Liver (tissue), 9 donors: ENCODE measurements around the gene ABHD5. TPM values are rescaled to one million over a fixed set of nuclear protein-coding genes. Genes with fewer than 3 reads are reported as not detected.

Experiments
- DNase-seq: peaks from one replicate; pipeline ENCODE4 v3.0.0-alpha.2; 2017; ENCODE audit warnings: low spot score
- H3K27ac ChIP-seq, 2 donors: one replicate each; pipeline ENCODE4 v1.7.0; 2013; ENCODE audit warnings: inconsistent platforms in 2 of 2, low read length in 2 of 2, control low read depth in 1 of 2, low read depth in 1 of 2, mild to moderate bottlenecking in 1 of 2
- H3K27me3 ChIP-seq, 4 donors: one replicate each; pipeline versions ENCODE4 v1.6.1 to v1.7.0; 2013; ENCODE audit warnings: low read length in 3 of 4, inconsistent platforms in 1 of 4, mild to moderate bottlenecking in 1 of 4, moderate library complexity in 1 of 4; ENCODE audit not compliant: control insufficient read depth in 4 of 4, insufficient read depth in 4 of 4
- H3K36me3 ChIP-seq, 4 donors: one replicate each; pipeline versions ENCODE4 v1.6.1 to v1.7.0; 2013; ENCODE audit warnings: low read length in 3 of 4, mild to moderate bottlenecking in 3 of 4, low read depth in 1 of 4, moderate library complexity in 1 of 4; ENCODE audit not compliant: control insufficient read depth in 4 of 4, insufficient read depth in 3 of 4
- H3K4me1 ChIP-seq, 4 donors: one replicate each; pipeline versions ENCODE4 v1.6.1 to v1.7.0; 2013; ENCODE audit warnings: low read length in 3 of 4, mild to moderate bottlenecking in 3 of 4, moderate library complexity in 1 of 4; ENCODE audit not compliant: control insufficient read depth in 4 of 4, insufficient read depth in 4 of 4
- H3K4me3 ChIP-seq, 3 donors: one replicate each; pipeline versions ENCODE4 v1.6.1 to v1.7.0; 2013; ENCODE audit warnings: low read length in 3 of 3, control low read depth in 1 of 3, low read depth in 1 of 3, mild to moderate bottlenecking in 1 of 3
- H3K9ac ChIP-seq, 2 donors: one replicate each; pipeline ENCODE4 v1.7.0; 2013; ENCODE audit warnings: low read length in 2 of 2, mild to moderate bottlenecking in 2 of 2, moderate library complexity in 2 of 2, control low read depth in 1 of 2, low read depth in 1 of 2
- H3K9me3 ChIP-seq, 4 donors: one replicate each; pipeline versions ENCODE4 v1.6.1 to v1.7.0; 2013; ENCODE audit warnings: low read length in 3 of 4; ENCODE audit not compliant: control insufficient read depth in 4 of 4
- EGR1 ChIP-seq, 2 donors: IDR thresholded peaks; 2 replicates each; pipeline ENCODE4 v1.6.1; 2016 to 2018; ENCODE audit warnings: antibody characterized with exemption in 2 of 2, low read depth in 2 of 2
- FOXA2 ChIP-seq: IDR thresholded peaks from 2 replicates; pipeline ENCODE4 v1.6.1; 2016; ENCODE audit warnings: antibody characterized with exemption
- GABPA ChIP-seq, 2 donors: IDR thresholded peaks in 1 of 2; conservative IDR thresholded peaks in 1 of 2; 2 replicates each; pipeline ENCODE4 v1.6.1; 2016; ENCODE audit warnings: antibody characterized with exemption in 2 of 2, mild to moderate bottlenecking in 1 of 2, moderate library complexity in 1 of 2
- HNF4A ChIP-seq, 2 donors: conservative IDR thresholded peaks; 2 replicates each; pipeline ENCODE4 v1.6.1; 2016; ENCODE audit warnings: antibody characterized with exemption in 2 of 2, mild to moderate bottlenecking in 2 of 2
- HNF4G ChIP-seq: IDR thresholded peaks from 2 replicates; pipeline ENCODE4 v1.6.1; 2016; ENCODE audit warnings: antibody characterized with exemption
- JUND ChIP-seq, 2 donors: IDR thresholded peaks; 2 replicates each; pipeline ENCODE4 v1.6.1; 2016; ENCODE audit warnings: antibody characterized with exemption in 2 of 2
- NR2F2 ChIP-seq: IDR thresholded peaks from 2 replicates; pipeline ENCODE4 v1.6.1; 2016; ENCODE audit warnings: antibody characterized with exemption
- RAD21 ChIP-seq, 2 donors: IDR thresholded peaks; 2 replicates each; pipeline ENCODE4 v1.6.1; 2016; ENCODE audit warnings: antibody characterized with exemption in 2 of 2, mild to moderate bottlenecking in 2 of 2
- RXRA ChIP-seq, 2 donors: IDR thresholded peaks; 2 replicates each; pipeline ENCODE4 v1.6.1; 2017 to 2018; ENCODE audit warnings: antibody characterized with exemption in 2 of 2, mild to moderate bottlenecking in 1 of 2
- TAF1 ChIP-seq: conservative IDR thresholded peaks from 2 replicates; pipeline ENCODE4 v1.6.1; 2016; ENCODE audit warnings: antibody characterized with exemption, mild to moderate bottlenecking
- WGBS: extraction: QIAGEN DNeasy Blood & Tissue Kit; methylation state at CpG from one replicate; pipeline ENCODE4 v1.1.7; 2013; 5-methylcytosine and 5-hydroxymethylcytosine counted together
- polyA plus RNA-seq, 2 donors: library from polyadenylated mRNA; stranded (reverse) in 1 of 2; unstranded in 1 of 2; fragments of 200-250 nt in 1 of 2; fragments of >200 nt in 1 of 2; fragmentation: Nextera tagmentation in 1 of 2; extraction: Ambion mirVana in 1 of 2; gene quantifications; one replicate each; pipeline versions ENCODE4 v1.2.1 to v1.2.3, GENCODE V29; 2013 to 2015
- total RNA-seq, 2 donors: library from RNA; depleted of rRNA; stranded (reverse); fragments of >200 nt; gene quantifications; one replicate each; pipeline ENCODE4 v1.2.3, GENCODE V29; 2014
- TF ChIP-seq, protein P1 (sequence below): IDR thresholded peaks from 2 replicates; pipeline ENCODE4 v1.6.1; 2016; ENCODE audit warnings: antibody characterized with exemption
- TF ChIP-seq, protein P2 (sequence below): IDR thresholded peaks from 2 replicates; pipeline ENCODE4 v1.6.1; 2016; ENCODE audit warnings: antibody characterized with exemption
- TF ChIP-seq, protein P3 (sequence below): fragments of 150-350 bp; IDR thresholded peaks from 2 replicates; pipeline ENCODE4 v1.5.1; 2017; ENCODE audit warnings: improper control_type of control experiment, low read depth, low read length; ENCODE audit not compliant: missing input control
- TF ChIP-seq, protein P4 (sequence below): IDR thresholded peaks from 2 replicates; pipeline ENCODE4 v1.6.1; 2016; ENCODE audit warnings: antibody characterized with exemption, mild to moderate bottlenecking
- donor health status: healthy.
- donor health status: healthy.
- donor health status: healthy.
- donor health status: healthy.
- donor health status: healthy.

Gene ABHD5
- total and polyA plus RNA-seq, 4 donors: 9.2 to 25.8 (median 16.1) TPM

DNA sequence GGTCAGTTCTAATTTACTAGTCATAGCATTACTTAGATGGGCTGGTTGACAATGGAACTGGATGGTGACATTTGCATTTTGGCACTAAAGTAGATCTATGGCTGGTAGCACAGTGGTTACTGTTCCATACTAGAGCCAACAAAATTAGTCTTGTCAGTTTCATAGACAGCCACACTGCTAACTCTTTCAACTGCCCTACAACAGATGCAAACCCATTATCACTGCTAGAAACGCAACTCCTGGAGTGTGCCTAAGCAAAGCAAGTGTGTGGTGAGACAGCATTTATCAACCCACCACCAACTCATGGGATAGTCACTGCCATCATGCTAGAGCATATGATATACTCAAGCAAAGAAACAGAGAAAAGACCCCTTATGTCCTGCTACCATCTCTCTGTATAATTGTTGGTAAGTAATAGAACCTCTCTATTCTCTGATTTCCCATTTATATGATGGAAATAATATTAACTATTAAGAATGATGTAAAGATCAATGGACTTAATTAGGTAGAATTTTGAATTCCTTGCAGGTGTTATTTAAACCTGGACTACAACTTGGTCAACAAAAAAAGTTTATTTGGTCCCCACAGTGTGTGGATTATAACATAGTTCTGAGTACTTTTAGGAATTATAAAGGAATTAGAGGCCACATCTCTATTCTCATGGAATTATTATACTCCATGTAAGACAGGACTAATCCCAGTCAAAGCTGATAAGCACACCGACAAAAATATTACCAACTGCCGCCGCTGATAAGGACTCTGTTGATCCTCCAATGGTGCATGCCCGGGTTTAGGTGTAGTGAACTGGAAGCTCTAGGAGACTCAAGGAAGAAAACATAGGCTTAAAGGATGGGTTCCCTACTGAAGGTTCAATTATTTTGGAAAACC is 19.9 kb upstream of the ABHD5 start:
- Histone ChIP-seq H3K27ac (no peak overlapping the region), H3K4me1 (no peaks in the 10 kb centered on the region), H3K27me3 (no peaks in the 10 kb centered on the region), H3K36me3 (no peaks in the 10 kb centered on the region), H3K9me3 (no peaks in the 10 kb centered on the region), H3K4me3 (no peak overlapping the region), H3K9ac (no peak overlapping the region)
- TF ChIP-seq, protein P1, sequence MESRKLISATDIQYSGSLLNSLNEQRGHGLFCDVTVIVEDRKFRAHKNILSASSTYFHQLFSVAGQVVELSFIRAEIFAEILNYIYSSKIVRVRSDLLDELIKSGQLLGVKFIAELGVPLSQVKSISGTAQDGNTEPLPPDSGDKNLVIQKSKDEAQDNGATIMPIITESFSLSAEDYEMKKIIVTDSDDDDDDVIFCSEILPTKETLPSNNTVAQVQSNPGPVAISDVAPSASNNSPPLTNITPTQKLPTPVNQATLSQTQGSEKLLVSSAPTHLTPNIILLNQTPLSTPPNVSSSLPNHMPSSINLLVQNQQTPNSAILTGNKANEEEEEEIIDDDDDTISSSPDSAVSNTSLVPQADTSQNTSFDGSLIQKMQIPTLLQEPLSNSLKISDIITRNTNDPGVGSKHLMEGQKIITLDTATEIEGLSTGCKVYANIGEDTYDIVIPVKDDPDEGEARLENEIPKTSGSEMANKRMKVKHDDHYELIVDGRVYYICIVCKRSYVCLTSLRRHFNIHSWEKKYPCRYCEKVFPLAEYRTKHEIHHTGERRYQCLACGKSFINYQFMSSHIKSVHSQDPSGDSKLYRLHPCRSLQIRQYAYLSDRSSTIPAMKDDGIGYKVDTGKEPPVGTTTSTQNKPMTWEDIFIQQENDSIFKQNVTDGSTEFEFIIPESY: no peak
- TF ChIP-seq NR2F2: no peak
- TF ChIP-seq RAD21 (IDR thresholded peaks at IDR 0.05): no peak
- TF ChIP-seq, protein P2, sequence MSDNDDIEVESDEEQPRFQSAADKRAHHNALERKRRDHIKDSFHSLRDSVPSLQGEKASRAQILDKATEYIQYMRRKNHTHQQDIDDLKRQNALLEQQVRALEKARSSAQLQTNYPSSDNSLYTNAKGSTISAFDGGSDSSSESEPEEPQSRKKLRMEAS: no peak
- TF ChIP-seq FOXA2: no peak
- TF ChIP-seq EGR1 (IDR thresholded peaks at IDR 0.05; ENCODE audit: low read depth in 2 of 2): no peak
- 94% methylated on average over 5 of the region's 5 CpGs for WGBS
- DNase-seq: no peak

DNA sequence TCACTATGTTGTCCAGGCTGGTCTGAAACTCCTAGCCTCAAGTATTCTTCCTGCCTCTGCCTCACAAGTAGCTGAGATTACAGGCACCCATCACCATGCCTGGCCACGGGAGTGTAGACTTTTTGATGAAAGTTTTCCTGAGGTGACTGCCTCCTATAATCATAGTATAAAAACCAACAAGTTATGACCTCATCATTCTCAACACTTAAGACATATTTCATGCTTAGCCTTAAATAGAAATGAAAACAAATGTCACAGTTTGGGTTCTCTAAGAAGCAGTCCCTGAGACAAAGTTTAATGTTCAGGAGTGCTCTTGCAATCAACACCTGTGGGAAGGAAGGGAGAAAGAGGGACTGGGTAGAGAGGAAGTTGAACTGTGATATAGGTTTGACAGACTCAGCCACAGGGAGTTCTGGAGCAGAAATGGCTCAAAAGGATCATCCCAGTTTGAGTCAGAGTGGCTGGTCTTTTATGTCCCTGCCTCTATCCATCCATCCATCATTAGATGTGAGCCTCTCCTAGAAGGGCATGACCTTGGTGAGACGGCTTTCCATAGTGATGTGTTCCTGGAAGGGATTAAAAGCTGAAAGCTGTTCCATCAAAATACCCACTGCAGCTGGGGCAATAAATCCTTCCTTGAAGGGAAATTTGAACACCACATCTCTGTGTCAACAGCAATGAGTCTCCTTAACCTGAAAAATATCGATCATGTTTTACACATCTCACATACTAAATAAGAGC is 16.2 kb upstream of the ABHD5 start:
- H3K4me3 ChIP-seq: no peak overlapping the region
- H3K4me1 ChIP-seq: no peaks in the 10 kb centered on the region
- TF ChIP-seq GABPA (IDR thresholded peaks at IDR 0.05 in 1 of 2, conservative IDR thresholded peaks at IDR 0.05 in 1 of 2): no peak
- TF ChIP-seq TAF1: no peak
- no peak for TF ChIP-seq HNF4A (conservative IDR thresholded peaks at IDR 0.05)
- no peak overlapping the region for H3K9ac ChIP-seq
- H3K36me3 ChIP-seq: no peaks in the 10 kb centered on the region
- WGBS: 91% methylated on average over 3 of the region's 3 CpGs
- H3K9me3 ChIP-seq: no peaks in the 10 kb centered on the region
- H3K27me3 ChIP-seq: no peaks in the 10 kb centered on the region
- H3K27ac ChIP-seq: no peak overlapping the region
- no peak for DNase-seq

DNA sequence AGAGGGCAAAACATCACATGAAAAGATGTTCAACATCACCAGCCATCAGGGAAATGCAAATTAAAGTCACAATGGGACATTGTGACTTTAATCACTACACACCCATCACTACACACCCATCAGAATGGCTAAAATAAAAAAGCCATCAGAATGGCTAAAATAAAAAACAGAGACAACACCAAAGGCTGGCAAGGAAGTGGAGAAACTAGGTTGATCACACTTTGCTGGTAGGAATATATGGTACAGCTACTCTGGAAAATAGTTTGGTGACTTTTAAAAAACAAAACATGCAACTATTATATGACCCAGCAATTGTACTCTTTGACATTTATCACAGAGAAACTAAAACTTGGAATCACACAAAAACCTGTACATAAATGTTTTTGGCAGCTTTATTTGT is 15.1 kb upstream of the ABHD5 start:
- Histone ChIP-seq H3K9ac (no peak overlapping the region), H3K4me1 (no peaks in the 10 kb centered on the region), H3K4me3 (no peak overlapping the region), H3K27me3 (no peaks in the 10 kb centered on the region), H3K9me3 (no peaks in the 10 kb centered on the region), H3K27ac (no peak overlapping the region), H3K36me3 (no peaks in the 10 kb centered on the region)
- DNase-seq: no peak
- TF ChIP-seq GABPA (IDR thresholded peaks at IDR 0.05 in 1 of 2, conservative IDR thresholded peaks at IDR 0.05 in 1 of 2) (no peak), EGR1 (IDR thresholded peaks at IDR 0.05; ENCODE audit: low read depth in 2 of 2) (no peak), JUND (IDR thresholded peaks at IDR 0.05) (no peak), HNF4A (conservative IDR thresholded peaks at IDR 0.05) (no peak), FOXA2 (no peak), RXRA (IDR thresholded peaks at IDR 0.05) (no peak), HNF4G (no peak), RAD21 (IDR thresholded peaks at IDR 0.05) (no peak), NR2F2 (no peak)
- TF ChIP-seq, protein P1: no peak
- TF ChIP-seq, protein P3, sequence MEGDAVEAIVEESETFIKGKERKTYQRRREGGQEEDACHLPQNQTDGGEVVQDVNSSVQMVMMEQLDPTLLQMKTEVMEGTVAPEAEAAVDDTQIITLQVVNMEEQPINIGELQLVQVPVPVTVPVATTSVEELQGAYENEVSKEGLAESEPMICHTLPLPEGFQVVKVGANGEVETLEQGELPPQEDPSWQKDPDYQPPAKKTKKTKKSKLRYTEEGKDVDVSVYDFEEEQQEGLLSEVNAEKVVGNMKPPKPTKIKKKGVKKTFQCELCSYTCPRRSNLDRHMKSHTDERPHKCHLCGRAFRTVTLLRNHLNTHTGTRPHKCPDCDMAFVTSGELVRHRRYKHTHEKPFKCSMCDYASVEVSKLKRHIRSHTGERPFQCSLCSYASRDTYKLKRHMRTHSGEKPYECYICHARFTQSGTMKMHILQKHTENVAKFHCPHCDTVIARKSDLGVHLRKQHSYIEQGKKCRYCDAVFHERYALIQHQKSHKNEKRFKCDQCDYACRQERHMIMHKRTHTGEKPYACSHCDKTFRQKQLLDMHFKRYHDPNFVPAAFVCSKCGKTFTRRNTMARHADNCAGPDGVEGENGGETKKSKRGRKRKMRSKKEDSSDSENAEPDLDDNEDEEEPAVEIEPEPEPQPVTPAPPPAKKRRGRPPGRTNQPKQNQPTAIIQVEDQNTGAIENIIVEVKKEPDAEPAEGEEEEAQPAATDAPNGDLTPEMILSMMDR: no peak
- TF ChIP-seq, protein P4, sequence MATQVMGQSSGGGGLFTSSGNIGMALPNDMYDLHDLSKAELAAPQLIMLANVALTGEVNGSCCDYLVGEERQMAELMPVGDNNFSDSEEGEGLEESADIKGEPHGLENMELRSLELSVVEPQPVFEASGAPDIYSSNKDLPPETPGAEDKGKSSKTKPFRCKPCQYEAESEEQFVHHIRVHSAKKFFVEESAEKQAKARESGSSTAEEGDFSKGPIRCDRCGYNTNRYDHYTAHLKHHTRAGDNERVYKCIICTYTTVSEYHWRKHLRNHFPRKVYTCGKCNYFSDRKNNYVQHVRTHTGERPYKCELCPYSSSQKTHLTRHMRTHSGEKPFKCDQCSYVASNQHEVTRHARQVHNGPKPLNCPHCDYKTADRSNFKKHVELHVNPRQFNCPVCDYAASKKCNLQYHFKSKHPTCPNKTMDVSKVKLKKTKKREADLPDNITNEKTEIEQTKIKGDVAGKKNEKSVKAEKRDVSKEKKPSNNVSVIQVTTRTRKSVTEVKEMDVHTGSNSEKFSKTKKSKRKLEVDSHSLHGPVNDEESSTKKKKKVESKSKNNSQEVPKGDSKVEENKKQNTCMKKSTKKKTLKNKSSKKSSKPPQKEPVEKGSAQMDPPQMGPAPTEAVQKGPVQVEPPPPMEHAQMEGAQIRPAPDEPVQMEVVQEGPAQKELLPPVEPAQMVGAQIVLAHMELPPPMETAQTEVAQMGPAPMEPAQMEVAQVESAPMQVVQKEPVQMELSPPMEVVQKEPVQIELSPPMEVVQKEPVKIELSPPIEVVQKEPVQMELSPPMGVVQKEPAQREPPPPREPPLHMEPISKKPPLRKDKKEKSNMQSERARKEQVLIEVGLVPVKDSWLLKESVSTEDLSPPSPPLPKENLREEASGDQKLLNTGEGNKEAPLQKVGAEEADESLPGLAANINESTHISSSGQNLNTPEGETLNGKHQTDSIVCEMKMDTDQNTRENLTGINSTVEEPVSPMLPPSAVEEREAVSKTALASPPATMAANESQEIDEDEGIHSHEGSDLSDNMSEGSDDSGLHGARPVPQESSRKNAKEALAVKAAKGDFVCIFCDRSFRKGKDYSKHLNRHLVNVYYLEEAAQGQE: no peak
